ENCODE data around the gene ZC4H2.
"Not testable (repeated sequence)": the region's sequence is repeated elsewhere in the genome, so short reads cannot be mapped to it uniquely, and the experiment has no call there.

The ZC4H2 gene

DNA sequence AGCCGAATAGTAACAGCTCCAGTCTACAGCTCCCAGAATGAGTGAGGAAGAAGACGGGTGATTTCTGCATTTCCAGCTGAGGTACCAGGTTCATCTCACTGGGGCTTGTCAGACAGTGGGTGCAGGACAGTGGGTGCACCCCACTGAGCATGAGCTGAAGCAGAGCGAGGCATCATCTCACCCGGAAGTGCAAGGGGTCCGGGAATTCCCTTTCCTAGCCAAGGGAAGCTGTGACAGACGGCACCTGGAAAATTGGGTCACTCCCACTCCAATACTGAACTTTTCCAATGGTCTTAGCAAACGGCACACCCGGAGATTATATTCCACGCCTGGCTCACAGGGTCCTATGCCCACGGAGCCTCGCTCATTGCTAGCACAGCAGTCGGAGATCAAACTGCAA lies 97.5 kb downstream of the ZC4H2 start:
- not testable (repeated sequence) for H3K36me3 Mint-ChIP-seq; H3K27ac Mint-ChIP-seq; H3K9me3 Mint-ChIP-seq (ENCODE audit: low read depth)

DNA sequence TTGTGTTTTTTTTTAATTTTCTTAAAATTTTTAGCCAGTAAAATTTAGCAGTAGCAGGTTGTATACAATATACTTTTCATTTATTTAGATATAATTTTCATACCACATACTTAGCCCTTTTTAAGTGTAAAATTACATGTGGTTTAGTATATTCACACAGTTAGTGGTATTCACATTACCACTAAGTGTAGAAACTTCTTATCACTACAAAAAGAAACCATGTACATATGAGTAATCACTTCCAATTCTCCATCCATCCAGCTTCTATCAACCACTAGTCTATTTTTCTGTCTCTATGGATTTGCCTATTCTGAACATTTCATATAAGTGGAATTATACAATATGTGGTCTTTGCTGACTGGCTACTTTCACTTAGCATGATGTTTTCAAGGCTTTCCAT lies 109.0 kb downstream of the ZC4H2 start:
- H3K9me3 Mint-ChIP-seq (ENCODE audit: low read depth) = peaks cover 10% of the 10 kb centered on the region
- peaks cover 4% of the 10 kb centered on the region for H3K4me1 Mint-ChIP-seq (ENCODE audit: low read depth)
- no peak overlapping the region for H3K4me3 Mint-ChIP-seq
- peaks cover 9% of the 10 kb centered on the region for H3K36me3 Mint-ChIP-seq
- no peaks in the 10 kb centered on the region for H3K27me3 Mint-ChIP-seq
- no peak overlapping the region for H3K27ac Mint-ChIP-seq

More for the DNA sequence above, 97.5 kb downstream of the ZC4H2 start:
- H3K4me3 Mint-ChIP-seq; H3K4me1 Mint-ChIP-seq (ENCODE audit: low read depth); H3K27me3 Mint-ChIP-seq: not testable (repeated sequence)
